Activated CD4-positive, alpha-beta T cell treated with anti-CD3 and anti-CD28 coated beads, Interleukin-2, Interleukin-4, amounts not matched to agents 100 ng/mL and 50 ng/mL, durations not matched to agents 16 hours and 8 hours (primary cell): Measurements from ENCODE around the gene KRT74.

ENCODE experiments used
- DNase-seq: peaks from one replicate; pipeline ENCODE4 v3.0.0-alpha.2; 2020; ENCODE audit warnings: low spot score

KRT74 gene

GRCh38 chr12:52519826-52520662, 53.6 kb downstream of the KRT74 start, which contains the start of gene KRT5:
Gene KRT5 (minus strand): TSS chr12:52520394. CDS start chr12:52520296, 98 bp downstream.
- no peak for DNase-seq

- DNase-seq: no peak
Observed at GRCh38 chr12:52519387-52519703, 54.3 kb downstream of the KRT74 start.

- DNase-seq: no peak
Observed at GRCh38 chr12:52518574-52519386, 54.9 kb downstream of the KRT74 start.

- DNase-seq: no peak
Observed at GRCh38 chr12:52517888-52518287, 55.8 kb downstream of the KRT74 start.

- DNase-seq: no peak
Observed at GRCh38 chr12:52517005-52517835, 56.4 kb downstream of the KRT74 start.

GRCh38 chr12:52515927-52516831, 57.5 kb downstream of the KRT74 start:
- DNase-seq: no peak
